HG03196 (cell line): Measurements from ENCODE around the gene MAP1LC3B.

ENCODE experiments used
- ATAC-seq: cut with Tn5 transposase; IDR thresholded peaks from one replicate; pipeline ENCODE4 v1.9.1; 2021; ENCODE audit not compliant: unreplicated experiment

The MAP1LC3B gene

DNA sequence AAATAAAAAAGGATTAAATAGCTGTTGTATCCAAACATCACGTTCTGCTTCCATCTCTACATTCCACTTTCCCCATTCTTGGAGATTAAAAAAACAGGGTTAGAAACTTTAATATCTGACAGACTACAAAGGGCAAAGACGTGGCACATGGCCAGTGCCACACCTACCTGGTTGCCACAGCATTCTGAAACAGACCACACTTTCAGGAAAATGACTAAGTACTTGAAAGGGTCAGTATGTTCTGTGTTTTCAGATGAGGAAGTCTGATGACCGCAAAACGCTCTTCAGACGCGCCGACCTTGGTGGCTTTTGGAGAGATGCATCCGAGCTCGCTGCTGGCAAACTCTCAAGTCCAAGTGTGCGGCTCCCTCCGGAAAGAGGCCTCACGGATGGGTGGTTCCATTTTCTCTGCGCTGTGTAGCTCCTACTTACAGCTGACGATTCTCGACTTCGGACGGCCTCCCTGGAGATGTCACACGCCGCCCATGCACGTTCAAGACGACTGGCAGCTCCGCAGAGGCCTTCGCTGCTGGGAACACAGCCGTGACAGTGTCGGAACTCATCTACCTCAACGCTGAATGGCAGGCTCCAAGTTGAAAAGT, 15.5 kb downstream of the MAP1LC3B start:
- ATAC-seq: no peak

DNA sequence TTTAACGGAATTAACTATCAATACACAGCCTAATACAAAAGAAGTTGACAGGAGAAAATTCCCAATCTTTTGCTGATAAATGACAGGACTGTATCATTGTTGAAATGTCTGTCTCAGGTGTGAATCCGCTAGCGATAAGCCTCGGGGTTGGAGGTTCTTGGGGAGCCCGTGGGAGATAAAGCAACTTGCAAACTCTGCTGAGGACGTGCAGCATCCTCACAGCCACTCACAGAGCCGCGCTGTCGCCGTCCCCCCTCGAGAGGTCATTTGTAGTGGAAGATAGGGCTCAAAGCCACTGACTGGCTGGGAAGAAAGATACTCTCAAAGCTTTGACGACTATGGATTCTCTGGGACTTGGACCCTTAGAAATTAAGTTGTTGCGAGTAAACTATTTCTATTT, 17.0 kb downstream of the MAP1LC3B start:
- no peak for ATAC-seq

DNA sequence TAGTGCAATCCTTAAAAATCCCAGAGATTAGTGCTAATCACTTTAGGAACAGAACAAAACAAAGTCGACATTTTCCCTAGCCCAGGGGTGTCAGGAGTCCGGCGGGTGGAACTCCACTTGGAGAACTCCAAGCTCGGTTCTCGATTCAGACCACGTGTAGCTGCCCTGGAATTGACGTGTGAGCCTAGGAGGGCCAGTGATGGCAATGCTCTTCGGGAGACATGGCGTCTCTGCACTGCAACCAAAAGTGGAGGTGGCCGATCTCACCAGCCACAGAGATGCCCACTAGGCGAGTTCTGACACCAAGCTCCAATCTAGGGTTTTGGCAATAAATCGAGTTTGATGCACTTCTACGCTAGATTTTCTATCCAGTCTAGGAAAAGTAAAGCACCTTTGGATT, 17.6 kb downstream of the MAP1LC3B start:
- no peak for ATAC-seq

DNA sequence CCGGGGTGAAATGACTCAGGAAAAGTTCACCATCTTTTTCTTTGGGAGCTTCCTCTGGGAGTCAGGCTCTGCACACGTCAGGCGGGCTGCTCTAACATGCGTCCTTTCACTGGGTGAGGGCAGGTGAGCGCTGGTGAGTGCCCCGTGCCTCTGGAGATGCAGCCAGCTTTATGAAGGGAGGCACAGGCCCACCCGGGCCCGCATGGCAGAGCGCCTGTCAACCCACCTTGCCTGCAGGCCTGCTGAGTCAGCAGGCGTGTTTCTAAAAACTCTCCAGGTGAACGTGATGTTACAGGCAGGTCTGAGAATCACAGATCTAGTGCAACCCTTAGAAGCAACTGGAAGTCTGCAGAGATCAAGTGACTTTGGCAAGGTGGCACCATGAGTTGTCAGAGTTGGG, 18.4 kb downstream of the MAP1LC3B start:
- no peak for ATAC-seq

DNA sequence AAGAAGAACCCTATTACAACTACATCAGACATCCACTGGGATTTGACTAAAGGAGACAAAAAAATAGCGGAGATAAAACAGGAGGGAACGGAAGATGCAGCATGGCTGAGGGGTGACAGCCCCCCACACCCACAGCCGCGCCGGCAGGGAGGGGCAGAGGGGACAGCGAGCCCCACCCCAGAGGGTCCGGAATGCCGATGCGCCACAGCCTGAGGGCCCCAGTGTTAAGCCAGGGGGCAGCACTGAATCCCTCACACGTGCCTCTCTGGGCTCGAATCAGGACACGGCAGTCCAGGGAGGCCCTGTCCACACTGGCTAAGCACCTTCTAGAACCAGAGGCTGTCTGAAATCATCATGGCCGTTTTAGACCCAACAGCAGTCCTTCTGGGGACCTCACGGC, 18.8 kb downstream of the MAP1LC3B start:
- no peak for ATAC-seq

DNA sequence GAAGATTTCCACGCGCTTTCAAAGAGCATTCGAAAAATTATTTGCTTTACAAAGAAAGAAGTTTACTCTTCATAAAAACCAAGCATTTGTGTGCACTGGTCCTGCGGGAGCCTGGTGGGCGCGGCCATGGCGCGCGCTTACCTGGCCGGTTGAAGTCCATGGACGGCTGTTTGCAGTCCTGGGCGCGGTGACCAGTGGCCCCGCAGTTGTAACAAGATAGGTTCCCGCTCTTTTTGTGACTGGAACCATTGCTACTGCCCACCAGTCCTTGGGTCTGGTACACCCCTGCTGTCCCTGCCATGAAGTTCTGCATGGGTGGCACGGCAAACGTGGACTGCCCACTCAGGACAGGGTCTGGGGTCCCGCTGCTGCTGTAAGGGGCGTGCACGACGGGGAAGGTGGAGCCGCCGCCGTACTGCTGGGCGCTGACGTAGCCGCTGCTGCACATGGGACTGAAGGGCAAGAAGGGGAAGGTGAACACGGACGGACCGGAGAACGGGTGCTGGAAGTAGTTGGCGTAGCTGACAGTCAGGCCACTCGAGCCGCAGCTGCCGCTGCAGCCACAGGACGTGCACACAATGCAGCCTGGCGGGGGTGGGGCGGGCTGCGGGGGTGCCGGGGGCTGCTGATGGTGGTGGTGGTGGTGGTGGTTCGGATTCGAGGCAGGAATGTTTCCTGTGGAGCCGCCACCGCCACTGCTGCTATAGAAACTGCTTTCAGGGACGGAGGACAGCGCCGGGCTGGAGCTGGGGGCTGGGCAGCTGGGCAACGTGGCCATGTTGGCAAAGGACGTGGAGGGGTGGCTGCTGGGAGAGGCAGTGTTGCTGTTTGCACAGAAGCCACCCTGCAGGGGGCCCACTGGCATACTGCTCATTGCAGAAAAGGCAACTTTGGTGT, 19.5 kb downstream of the MAP1LC3B start:
- no peak for ATAC-seq

DNA sequence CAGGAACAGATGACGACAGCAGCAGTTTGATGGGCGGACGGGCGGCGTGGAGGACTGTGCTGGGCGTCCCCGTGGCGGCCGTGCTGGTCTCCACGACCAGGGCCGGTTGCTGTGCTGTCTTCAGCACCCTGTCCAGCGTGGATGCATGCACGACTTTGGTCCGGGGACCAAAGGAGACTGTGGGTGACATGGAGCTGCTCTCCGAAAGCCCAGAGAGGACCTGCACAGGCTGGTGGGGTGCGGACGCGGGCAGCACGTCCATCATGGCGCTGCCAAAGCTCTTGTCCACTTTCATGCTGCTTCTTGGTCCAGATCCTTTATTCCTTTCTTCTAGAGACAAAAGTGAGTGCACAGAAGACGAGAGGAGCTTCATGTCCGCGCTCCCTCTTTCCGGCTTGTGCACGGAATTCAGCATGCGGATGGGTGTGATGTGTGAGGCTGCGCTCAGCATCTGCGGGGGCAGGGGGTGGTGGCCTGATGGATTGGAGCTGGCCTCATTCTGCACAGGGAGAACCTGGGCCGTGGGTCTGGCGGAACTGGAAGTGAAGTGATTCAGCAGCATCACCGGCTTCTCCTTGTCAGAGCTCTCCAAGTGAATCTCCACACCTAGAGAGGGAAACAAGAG, 20.3 kb downstream of the MAP1LC3B start:
- ATAC-seq: no peak

DNA sequence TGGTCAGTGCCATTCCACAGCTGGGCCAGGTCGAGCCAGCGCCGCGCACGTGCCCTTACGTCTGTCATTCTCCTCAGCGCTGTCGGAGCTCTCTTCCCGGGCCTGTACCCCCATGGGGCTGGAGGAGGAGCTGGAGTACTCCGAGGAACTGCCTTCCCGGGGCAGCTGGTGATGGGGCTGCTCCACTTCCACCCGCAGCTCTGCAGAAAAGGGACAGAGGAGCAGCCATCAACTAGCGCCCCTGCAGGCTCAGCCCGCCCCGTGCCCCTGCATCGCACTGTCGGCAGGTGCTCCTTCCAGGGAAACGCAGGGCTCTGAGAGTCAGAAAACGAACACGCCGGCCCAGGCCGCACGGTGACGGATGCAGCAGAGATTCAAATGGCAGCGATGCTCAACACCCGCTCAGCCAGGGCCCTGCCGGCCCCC, 20.9 kb downstream of the MAP1LC3B start:
- no peak for ATAC-seq

DNA sequence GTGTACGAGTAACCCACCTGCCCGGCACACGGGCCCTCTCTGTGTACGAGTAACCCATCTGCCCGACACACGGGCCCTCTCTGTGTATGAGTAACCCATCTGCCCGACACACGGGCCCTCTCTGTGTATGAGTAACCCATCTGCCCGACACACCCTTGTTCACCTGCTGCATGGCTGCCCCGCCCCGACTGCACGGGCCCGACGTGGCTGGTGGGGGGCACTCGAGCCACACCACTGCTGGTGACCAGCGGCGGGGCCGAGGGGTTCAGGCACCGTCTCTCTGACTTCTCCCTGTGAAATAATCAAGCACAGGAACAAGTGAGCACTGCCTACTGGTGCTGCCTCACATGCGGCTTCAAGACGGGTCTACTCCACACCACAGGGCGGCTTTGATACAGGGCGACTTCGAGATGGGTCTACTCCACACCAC, 22.1 kb downstream of the MAP1LC3B start:
- no peak for ATAC-seq

DNA sequence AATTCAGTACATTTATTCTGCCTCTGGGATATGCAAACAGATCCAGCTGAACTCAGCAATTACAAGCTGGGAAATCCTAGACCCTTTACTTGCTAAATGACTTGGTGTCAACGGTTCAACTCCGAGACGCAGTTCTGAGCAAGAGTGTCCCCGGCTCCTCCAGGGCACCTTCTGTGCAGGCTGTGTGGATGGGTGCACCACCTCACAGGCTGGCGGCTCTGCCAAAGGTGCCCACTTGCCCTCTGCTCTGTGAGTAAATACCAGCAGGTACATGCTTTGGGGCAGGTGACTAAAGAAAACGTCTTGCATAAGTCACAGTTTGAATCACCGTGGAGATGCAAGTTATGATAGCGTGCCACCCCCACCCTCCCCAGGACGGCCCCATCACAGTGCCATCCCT, 23.3 kb downstream of the MAP1LC3B start:
- ATAC-seq: no peak

DNA sequence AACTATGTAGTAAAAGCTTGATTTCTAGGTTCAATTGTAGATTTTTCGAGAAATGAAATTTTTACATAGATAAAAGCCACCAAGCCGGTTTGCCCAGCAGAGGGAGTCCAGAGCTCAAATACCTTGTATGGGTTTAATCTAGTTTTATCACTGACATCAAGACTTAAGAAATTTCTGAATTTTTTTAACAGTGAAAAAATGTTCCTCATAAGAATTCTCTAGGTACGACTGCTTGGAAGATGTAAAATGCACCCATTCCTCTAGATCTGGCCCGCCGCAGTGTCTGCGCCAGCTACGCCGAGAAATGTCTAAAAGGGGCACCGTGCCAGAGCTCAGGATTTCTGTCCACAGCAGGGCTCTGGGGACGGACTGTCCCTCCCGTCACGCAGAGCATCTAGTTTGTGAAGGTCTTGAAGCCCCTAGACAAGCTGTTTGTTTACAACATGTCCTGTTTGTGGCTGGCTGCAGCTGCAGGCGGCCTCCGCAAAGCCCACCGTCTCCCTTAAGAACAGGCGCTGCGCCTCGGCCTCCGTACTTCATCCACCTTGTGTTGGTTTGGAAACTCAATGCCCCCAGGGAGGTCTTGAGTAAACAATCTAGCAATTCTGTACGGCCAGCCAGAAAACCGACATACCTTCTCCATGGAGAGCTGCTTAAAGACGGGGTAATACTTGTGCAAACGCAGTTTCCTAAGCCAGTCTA, 24.8 kb downstream of the MAP1LC3B start:
- no peak for ATAC-seq

DNA sequence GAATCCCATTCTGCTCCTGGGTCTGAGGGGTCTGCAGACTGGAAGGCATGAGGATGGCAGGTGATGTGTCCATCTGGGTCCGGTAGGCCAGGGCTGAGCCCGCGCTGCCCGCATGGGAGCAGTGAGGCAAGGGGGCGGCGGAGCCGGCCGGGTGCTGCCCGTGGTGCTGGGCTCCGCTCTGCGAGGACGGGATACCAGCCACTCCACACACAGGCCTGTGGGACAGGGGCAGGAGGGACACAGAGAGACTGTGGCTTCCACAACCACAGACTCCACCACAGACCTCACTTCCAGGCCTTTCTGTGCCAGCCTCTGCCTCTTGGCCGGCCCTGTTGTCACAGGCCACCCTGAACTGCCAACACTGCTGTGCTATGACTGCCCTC, 25.4 kb downstream of the MAP1LC3B start:
- no peak for ATAC-seq

DNA sequence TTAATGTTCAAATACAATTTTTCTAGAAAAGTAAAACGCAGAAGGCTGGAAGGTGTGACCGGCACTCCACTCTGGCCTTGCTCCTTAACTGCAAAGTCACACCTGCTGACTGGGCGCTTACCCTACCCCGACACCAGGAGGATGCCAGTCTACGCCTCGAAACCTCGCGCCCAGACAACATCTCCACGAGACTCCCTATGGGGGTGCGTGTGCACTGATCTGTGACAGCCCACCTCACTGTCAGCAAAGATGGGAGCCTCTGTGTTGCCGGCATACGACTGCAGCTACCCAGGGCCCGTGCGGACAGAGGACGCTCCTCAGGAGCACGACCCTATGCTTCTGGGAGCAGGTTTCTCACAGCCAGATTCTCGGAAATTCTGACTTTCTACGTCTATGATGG, 26.1 kb downstream of the MAP1LC3B start:
- ATAC-seq: no peak

DNA sequence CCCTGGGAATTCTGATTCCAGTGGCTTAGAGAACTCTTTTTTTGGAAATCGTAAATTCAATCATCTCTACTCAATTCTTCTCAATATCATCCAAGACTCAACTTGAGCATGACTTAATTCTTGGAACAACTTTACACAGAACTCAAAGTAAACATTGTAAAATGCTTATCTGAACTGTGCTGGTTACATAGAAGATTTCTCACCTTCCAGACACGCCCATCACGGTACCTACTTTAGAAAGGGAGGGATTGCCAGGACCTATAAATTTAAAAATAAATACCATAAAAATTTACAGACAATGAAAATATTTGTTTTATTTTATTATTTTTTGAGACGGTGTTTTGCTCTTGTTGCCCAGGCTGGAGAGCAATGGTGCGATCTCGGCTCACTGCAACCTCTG, 26.5 kb downstream of the MAP1LC3B start:
- no peak for ATAC-seq

DNA sequence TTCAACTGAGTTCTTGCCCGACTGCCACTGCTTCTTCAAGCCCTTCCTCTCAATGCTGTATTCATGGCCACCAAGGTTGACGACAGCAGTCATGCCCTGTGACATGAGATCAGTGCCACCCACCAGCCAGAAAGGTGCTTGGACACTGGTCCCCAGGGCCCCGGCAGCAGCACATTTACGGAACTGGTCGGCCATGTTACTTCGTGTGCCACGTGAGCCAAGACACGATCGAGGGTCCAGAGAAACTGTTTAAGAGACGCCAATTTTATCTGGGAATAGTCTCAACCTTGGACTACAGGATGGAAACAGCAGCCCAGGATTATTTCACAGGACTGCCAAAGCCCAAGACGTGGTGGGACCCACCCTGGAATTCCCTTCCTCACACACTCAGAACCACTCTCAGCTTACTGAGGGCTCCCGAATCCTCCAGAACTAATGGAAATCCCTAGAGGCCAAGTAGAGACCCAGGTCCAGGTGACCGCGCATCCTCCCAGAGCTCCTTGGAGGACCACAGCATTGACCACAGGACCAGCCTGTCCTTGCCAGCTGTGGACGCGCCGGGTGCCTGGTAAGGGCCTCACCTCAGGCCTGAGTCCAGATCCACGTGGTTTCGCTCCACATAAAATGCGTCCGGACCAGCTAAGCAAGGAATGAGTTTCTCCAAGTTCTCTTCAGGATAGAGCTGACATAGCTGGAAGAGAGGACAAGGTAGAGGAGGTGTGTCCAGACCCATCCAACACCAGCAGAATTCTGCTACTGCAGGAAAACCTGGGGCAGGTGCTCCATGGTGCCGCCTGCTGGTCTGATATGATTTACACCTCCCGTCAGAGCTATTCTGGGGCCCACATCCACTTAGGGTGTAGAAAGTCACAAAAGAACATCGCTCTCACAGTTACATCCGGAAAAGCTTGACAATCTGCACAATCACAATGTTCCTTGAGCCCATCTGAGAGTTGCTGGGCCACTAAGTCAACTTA, 28.2 kb downstream of the MAP1LC3B start:
- ATAC-seq: no peak

DNA sequence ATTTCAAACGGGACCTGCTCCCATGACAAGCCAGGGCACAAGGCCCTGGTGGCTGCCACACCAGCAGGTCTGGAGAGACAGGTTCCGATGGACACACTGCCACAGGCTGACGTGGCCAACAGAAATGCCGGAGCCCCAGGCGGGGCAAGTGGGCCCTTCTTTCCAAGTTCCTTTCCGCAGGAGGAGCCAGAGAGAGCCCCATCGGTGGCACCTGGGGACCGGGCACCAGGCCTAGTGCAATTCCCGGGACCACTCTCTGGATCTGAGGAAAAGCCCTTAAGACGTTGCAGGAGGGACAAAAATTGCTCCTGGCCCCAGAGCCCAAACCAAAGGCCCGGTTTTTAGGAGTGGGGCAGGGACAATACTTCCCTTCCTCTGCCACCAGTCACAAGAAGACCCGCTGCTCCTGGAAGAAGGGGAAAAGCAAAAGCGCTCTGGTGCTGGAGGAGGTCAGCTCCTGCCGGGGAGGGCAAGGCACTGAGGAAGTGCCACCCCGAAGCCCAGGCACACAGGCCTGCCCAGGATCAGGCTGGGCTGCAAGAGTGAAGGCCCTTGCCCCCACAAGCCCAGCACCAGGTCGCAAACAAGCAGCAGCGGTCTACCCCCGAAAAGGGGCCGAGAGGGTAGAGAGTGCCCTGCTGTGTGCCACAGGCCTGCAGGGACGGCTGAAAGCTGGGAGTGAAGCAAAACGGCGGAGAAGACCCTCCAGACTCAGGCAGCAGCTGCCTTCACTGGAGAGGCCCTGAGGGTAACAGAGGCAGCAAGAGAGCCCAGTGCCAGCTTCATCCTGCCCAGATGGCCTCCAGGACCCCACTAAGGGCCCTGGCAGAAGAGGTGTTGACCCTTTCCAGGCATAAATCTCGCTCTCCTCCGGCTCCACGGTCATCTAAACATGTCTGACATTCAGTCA, 29.1 kb downstream of the MAP1LC3B start:
- no peak for ATAC-seq

DNA sequence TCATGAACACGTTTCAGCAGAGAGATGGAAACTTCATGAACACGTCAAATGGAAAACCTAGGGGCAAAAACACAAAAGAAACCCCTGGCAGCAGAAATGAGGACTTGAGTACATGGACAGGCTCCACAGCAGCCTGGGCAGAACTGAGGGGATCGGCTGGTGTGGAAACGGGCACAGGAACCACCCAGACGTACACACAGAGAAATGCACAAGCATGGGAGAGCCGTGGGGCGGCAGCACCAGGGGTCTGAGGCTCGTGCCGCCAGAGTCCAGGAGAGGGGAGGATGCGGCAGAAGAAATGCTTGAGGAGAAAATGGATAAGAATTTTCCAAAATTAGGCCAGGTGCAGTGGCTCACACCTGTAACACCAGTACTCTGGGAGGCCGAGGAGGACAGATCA, 30.0 kb downstream of the MAP1LC3B start:
- no peak for ATAC-seq

DNA sequence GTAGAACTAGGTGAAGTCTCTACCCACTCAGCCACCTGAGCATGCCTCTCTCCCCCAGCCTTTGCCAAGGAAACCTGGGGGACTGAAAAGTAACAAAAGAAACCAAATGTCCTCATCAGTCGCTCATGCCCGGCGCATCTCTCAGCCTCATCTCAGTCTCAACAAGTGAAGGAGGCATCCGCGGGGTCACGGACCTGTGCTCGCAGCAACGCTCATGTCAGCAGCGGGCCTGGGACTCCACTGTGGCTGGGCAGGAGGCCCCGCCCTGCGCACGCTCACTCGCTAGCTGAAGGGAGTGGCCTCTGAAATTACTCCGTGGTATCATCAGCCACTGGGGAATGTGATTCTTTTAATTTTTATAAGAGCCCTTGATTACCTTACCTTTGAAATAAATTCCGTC, 31.3 kb downstream of the MAP1LC3B start:
- ATAC-seq: no peak

DNA sequence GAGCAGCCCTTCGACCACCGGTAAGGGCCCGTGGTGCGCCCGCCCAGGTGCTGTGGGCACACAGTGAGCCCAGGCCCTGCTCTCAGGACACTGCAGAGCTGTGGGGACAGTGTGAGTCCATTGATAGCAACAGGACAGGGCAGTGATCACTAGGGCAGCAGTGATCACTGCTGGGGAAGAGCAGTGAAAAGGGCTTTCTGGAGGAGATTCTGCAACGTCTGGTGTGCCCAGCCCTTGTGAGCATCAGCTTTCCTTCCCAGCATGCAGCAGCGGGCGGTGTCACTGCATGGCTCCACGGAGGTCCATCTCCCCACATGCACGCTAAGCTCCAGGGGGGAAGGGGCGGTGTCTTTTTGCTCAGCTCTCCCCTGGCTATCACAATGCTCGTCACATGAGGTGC, 32.1 kb downstream of the MAP1LC3B start:
- no peak for ATAC-seq
